COLO668 (cell line): ENCODE data around the gene ITM2A.

Experiments used
- DNase-seq: peaks from one replicate; lab custom pipeline; 2025; ENCODE audit not compliant: unreplicated experiment; lab: John Stamatoyannopoulos, UW

Gene ITM2A

GRCh38 chrX:79366873-79367749 is at the start of gene ITM2A:
Gene ITM2A (minus strand): TSS chrX:79367334. CDS start chrX:79367215, 119 bp downstream.
- DNase-seq: no peak

GRCh38 chrX:79415056-79415455 is 47.9 kb upstream of the ITM2A start:
- no peak for DNase-seq

DNA sequence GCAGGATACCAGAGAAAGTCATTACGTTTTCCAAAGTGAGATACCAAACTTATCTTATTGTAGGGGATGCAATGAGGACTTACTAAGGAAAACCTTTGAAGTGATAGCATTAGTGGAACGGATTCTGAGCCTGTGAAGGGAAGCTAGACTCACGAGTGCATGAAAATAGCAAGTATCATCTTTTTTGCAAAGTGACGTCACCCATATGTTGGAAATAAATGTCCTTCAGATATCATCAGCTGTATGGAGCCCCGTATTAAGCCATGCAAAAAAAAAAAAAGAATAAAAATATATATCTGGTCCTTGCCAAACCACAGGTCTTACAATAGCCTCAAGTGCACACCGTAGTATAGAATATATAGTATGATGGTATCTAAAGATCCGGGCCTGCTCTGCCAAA is 46.8 kb upstream of the ITM2A start:
- no peak for DNase-seq

DNA sequence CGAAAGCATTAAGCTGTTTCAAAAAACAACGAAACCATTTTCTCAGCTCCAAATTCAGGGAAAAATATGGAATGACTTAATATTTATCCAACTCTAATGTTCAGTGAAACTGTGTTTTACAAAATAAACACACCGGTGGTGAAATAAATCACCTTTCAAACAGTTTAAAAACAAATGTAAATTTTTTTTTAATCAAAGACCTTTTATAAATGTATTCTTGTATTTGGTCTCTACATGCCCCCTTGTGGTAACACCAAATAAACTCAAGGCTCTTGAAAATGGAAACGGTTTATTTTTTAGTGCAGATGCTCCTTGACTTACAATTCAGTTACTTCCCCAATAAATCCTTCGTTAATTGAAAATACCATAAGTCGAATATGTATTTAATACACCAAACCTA is 45.8 kb upstream of the ITM2A start:
- DNase-seq: no peak

GRCh38 chrX:79412166-79412565 is 45.0 kb upstream of the ITM2A start:
- no peak for DNase-seq

DNA sequence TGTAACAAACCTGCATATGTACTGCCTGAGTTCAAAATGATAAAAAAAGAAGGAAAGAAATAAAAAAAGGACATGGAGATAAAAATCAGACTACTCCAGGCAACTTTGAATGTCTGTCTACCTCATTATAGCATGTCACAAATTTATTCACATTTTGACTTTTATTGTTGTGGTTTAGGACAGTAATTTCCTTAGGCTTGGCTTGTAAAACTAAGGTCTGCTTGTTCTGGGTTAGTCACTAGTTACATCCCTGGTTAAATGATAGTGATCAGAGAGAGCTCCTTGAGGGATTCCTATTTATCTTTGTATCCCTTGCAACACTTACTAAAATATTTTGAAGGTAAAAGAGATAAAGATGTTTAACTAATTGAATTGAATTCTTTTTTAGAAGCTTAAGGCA is 42.5 kb upstream of the ITM2A start:
- DNase-seq: no peak

- DNase-seq: no peak
Observed at GRCh38 chrX:79408623-79409322, 41.6 kb upstream of the ITM2A start.

GRCh38 chrX:79400623-79401022 is 33.5 kb upstream of the ITM2A start:
- no peak for DNase-seq

GRCh38 chrX:79375340-79375739 is 8.2 kb upstream of the ITM2A start:
- no peak for DNase-seq

DNA sequence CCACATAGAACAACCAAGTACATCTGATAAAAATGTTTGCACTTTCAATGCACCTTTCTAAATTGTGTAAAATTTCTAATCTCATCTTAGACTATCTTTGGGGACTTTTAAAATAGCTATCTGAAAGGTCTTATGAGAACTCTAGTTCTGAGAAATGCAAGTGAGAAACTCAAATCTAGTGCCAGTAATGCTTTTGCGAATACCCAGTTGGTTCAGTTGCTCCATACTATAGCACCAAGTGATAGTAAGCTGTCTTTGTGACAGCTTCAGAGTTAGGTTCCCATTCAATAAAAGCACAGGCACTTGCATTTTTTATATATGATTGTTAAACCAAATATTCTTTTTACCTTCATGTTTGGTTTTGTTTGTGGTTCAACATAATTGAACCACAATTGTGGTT is 4.5 kb upstream of the ITM2A start:
- no peak for DNase-seq

DNA sequence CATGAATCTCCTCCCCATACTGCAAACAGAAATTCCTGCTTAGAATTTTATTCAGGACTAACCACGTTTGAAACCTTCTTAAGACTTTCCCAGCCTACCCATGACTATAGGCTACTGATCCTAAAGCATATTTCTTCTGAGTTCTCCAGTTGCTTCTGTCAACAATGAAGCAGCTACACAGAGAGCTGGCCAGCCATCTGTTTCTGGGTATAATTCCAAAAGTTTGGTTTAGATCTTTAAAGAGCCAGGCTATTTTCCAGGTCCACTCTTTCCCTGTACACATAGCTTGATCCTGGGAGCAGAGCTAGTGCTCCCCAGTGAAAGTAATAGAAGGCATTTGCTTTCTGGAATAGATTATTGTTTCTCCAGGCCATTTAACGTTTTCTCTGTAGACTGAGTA is 4.0 kb upstream of the ITM2A start:
- DNase-seq: no peak

DNA sequence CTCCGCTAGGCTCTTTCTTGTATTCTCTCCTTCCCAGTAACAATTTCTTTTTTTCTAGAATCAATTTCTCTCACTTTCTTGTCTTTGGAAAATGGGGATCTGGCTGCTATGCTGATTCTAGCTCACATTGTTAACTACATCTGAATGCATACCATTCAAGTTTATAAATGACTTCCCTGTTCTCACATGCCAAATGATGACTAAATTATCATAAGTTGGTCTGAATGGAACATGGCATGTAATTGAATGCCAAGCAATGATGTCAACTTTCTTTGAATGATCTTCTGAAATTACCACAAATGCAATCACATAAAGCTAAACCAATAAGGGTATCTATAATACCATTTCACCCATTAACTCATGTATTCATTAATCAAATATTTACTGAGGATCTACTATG is 2.7 kb upstream of the ITM2A start:
- DNase-seq: no peak

GRCh38 chrX:79368441-79368840 is 1.3 kb upstream of the ITM2A start:
- DNase-seq: no peak

DNA sequence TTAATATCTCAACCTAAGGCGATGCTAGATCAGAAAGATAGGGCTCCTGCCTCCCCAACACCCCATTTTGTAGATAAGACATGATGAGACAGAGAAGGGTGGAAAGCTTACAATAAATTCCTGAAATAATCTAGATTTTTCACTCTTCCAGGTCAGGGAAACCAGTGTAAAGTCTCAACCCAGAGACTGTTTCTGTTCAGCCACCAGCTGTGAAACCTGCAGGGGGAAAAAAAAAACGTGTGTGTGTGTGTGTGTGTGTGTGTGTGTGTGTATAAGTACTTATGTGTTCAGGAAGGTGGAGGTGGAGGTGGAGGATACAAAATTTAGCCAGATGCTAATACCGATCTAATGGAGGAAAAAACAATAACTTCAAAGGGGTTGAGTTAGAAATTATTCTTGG is 773 bp upstream of the ITM2A start:
- DNase-seq: no peak

GRCh38 chrX:79366556-79366872 is 620 bp downstream of the ITM2A start:
- no peak for DNase-seq

DNA sequence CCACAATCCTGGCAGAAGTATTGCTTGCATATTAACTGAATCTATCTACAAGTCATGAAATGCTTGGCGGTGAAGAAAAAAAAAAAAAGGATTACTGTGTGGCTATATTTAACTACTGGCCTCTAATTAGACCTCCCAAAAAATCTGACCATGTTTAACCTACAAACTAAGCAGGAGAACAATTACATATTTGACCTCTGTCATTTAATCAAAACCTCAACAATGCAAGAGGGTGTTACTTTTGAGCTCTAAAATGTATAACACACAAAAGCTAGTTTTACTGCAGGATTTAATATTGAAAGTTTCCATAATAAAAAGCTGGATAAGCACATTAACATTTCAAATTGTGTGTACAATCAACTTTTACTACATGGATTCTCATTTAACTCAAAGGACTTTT is 1.5 kb downstream of the ITM2A start:
- no peak for DNase-seq

DNA sequence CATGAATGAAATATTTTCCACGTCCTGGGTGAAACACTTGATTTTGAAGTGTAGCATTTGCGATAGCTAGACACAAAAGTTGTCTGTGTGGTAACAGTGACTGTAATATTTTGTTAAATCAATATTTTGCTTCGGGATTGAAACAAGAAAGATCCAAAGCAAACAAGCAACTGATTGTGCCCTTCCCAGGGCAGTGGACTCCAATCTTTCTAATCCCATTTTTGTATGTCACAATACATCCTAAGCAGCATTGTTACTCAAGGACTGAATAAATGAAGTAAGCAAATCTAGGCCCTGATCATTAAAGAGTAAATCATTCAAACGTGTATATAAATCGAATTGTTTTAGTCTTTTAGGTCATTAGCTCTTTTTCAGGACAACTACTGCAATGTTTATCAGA is 2.8 kb downstream of the ITM2A start:
- DNase-seq: no peak

DNA sequence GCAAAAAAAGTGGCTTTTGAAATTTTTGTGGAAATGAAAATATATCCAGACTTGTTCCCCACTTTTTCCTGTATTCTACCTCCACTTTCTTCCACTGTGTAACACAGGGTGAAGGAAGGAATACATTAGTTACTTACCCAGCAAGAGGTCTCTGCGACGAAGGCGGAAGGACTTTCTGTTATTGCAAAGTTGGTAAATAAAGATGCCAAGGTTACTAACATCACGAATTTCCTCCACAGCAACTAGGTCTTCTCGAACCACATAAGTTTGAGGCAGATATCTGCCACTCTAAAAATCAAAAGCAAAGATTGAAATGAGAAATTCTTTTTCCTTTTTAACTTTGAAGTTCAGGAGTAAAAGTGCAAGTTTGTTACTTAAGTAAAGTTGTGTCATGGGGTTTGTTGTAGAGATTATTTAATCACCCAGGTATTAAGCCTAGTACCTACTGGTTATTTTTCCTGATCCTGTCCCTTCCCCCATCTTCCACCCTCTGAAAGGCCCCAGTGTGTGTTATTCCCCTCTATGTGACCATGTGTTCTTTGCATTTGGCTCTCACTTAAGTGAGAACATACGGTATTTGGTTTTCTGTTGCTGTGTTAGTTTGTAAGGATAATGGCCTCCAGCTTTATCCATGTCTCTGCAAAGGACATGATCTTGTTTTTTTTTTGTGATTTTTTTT is 5.8 kb downstream of the ITM2A start:
- DNase-seq: no peak

- DNase-seq: no peak
Observed at GRCh38 chrX:79336869-79337815, 30.0 kb downstream of the ITM2A start.

- no peak for DNase-seq
Observed at GRCh38 chrX:79330022-79330421, 37.1 kb downstream of the ITM2A start.
